OCI-LY1 (cell line): ENCODE measurements around the gene B4GALT1.

ENCODE experiments used
- H2AFZ ChIP-seq: fragments of 200-600 bp; sonication (generic), shearing (Covaris generic); 2 replicates; pipeline ENCODE4 v1.6.0; 2014; ENCODE audit warnings: antibody characterized with exemption, mild to moderate bottlenecking, low read length
- H3F3A ChIP-seq: fragments of 200-600 bp; sonication (generic), shearing (Covaris generic); 2 replicates; pipeline ENCODE4 v1.6.0; 2014; ENCODE audit warnings: mild to moderate bottlenecking, antibody characterized with exemption, low read length, moderate library complexity; ENCODE audit not compliant: insufficient read depth
- H3K27ac ChIP-seq: fragments of 200-600 bp; sonication (generic); 2 replicates; pipeline ENCODE4 v1.5.1; 2014; ENCODE audit warnings: low read length, mixed run types, mild to moderate bottlenecking, low read depth; ENCODE audit not compliant: poor library complexity, severe bottlenecking
- H3K27me3 ChIP-seq: fragments of 200-600 bp; sonication (generic); 2 replicates; pipeline ENCODE4 v1.6.0; 2014; ENCODE audit warnings: antibody characterized with exemption, mild to moderate bottlenecking, low read length, moderate library complexity; ENCODE audit not compliant: insufficient read depth
- H3K36me3 ChIP-seq: fragments of 200-600 bp; sonication (generic); 2 replicates; pipeline ENCODE4 v1.6.1; 2014; ENCODE audit warnings: mild to moderate bottlenecking, antibody characterized with exemption, low read length, moderate library complexity, mixed read lengths; ENCODE audit not compliant: insufficient read depth
- H3K4me1 ChIP-seq: fragments of 200-600 bp; sonication (generic); 2 replicates; pipeline ENCODE4 v1.5.1; 2014; ENCODE audit warnings: mild to moderate bottlenecking, low read length, moderate library complexity; ENCODE audit not compliant: insufficient read depth, severe bottlenecking
- H3K4me2 ChIP-seq: fragments of 200-600 bp; sonication (generic), shearing (Covaris generic); 2 replicates; pipeline ENCODE4 v1.6.1; 2014; ENCODE audit warnings: low read length
- H3K4me3 ChIP-seq: fragments of 200-600 bp; sonication (generic); 2 replicates; pipeline ENCODE4 v1.5.1; 2014; ENCODE audit warnings: low read length, low read depth, mild to moderate bottlenecking, mixed read lengths; ENCODE audit not compliant: poor library complexity, severe bottlenecking
- H3K79me2 ChIP-seq: fragments of 200-600 bp; shearing (Covaris generic); 2 replicates; pipeline ENCODE4 v1.6.1; 2016; ENCODE audit warnings: mixed run types, low read length, mixed read lengths; ENCODE audit not compliant: insufficient read depth
- H3K9ac ChIP-seq: fragments of 200-600 bp; sonication (generic), shearing (Covaris generic); 2 replicates; pipeline ENCODE4 v1.6.1; 2014; ENCODE audit warnings: mild to moderate bottlenecking, low read length, mixed read lengths
- H3K9me2 ChIP-seq: fragments of 200-600 bp; sonication (generic), shearing (Covaris generic); 2 replicates; pipeline ENCODE4 v1.6.1; 2014; ENCODE audit warnings: low read depth, mild to moderate bottlenecking, low read length, mixed read lengths
- H3K9me3 ChIP-seq: fragments of 200-600 bp; shearing (Covaris generic); 2 replicates; pipeline ENCODE4 v1.6.1; 2014; ENCODE audit warnings: low read length, mixed read lengths
- H4K20me1 ChIP-seq: fragments of 200-600 bp; sonication (generic), shearing (Covaris generic); 2 replicates; pipeline ENCODE4 v1.6.0; 2016; ENCODE audit warnings: mild to moderate bottlenecking, low read length; ENCODE audit not compliant: insufficient read depth
- CTCF ChIP-seq: fragments of 200-600 bp; sonication (generic), shearing (Covaris generic); IDR thresholded peaks from 2 replicates; pipeline ENCODE4 v1.5.1; 2017; ENCODE audit warnings: mild to moderate bottlenecking, antibody characterized with exemption, low read length, moderate library complexity, mixed read lengths
- EZH2 ChIP-seq: fragments of 200-600 bp; sonication (generic), shearing (Covaris generic); IDR thresholded peaks from 2 replicates; pipeline ENCODE4 v1.8.0; 2017; ENCODE audit warnings: borderline replicate concordance, mixed run types, mild to moderate bottlenecking, antibody characterized with exemption, low read length, moderate library complexity, mixed read lengths

B4GALT1 gene

GRCh38 chr9:33139421-33140228 lies 27.5 kb downstream of the B4GALT1 start:
- TF ChIP-seq CTCF = no peak
- TF ChIP-seq EZH2 = no peak
- Histone ChIP-seq H3K27me3 (no peaks in the 10 kb centered on the region), H3K9me3 (no peaks in the 10 kb centered on the region), H2AFZ (no peak overlapping the region), H4K20me1 (no peaks in the 10 kb centered on the region), H3K9ac (no peak overlapping the region), H3K79me2 (no peaks in the 10 kb centered on the region), H3K4me3 (no peak overlapping the region), H3F3A (no peaks in the 10 kb centered on the region), H3K4me1 (no peaks in the 10 kb centered on the region), H3K27ac (no peak overlapping the region), H3K36me3 (no peaks in the 10 kb centered on the region), H3K9me2 (no peaks in the 10 kb centered on the region), H3K4me2 (no peak overlapping the region)

- Histone ChIP-seq H3K27me3 (no peaks in the 10 kb centered on the region), H3K36me3 (no peaks in the 10 kb centered on the region), H3K9ac (no peak overlapping the region), H3K9me2 (no peaks in the 10 kb centered on the region), H4K20me1 (no peaks in the 10 kb centered on the region), H3F3A (no peaks in the 10 kb centered on the region), H3K4me3 (no peak overlapping the region), H3K79me2 (no peaks in the 10 kb centered on the region), H3K4me2 (no peak overlapping the region), H3K4me1 (no peaks in the 10 kb centered on the region), H2AFZ (no peak overlapping the region), H3K27ac (no peak overlapping the region), H3K9me3 (no peaks in the 10 kb centered on the region)
- TF ChIP-seq EZH2 = no peak
- TF ChIP-seq CTCF = no peak
Observed at GRCh38 chr9:33138768-33139167, 28.4 kb downstream of the B4GALT1 start.

GRCh38 chr9:33137781-33138264 lies 29.3 kb downstream of the B4GALT1 start:
- H3K27ac ChIP-seq = no peak overlapping the region
- no peaks in the 10 kb centered on the region for H4K20me1 ChIP-seq
- H3K4me2 ChIP-seq = no peak overlapping the region
- no peaks in the 10 kb centered on the region for H3K36me3 ChIP-seq
- no peaks in the 10 kb centered on the region for H3K4me1 ChIP-seq
- no peak overlapping the region for H2AFZ ChIP-seq
- no peaks in the 10 kb centered on the region for H3K9me2 ChIP-seq
- no peaks in the 10 kb centered on the region for H3K79me2 ChIP-seq
- no peak overlapping the region for H3K4me3 ChIP-seq
- no peak for TF ChIP-seq CTCF
- TF ChIP-seq EZH2 = no peak
- no peaks in the 10 kb centered on the region for H3F3A ChIP-seq
- H3K9me3 ChIP-seq = no peaks in the 10 kb centered on the region
- no peak overlapping the region for H3K9ac ChIP-seq
- H3K27me3 ChIP-seq = no peaks in the 10 kb centered on the region
